ENCODE results near the gene PLA2G2F.

The PLA2G2F gene

GRCh38 chr1:20138961-20139550 is at the start of gene PLA2G2F:
Gene PLA2G2F, plus strand, starts transcription at chr1:20139323. Its CDS starts 105 bp downstream, at chr1:20139428.
- DNase-seq, result no peak

GRCh38 chr1:20089328-20090077 is 49.6 kb upstream of the PLA2G2F start:
- no peak for DNase-seq

GRCh38 chr1:20090119-20090518 is 49.0 kb upstream of the PLA2G2F start:
- no peak for DNase-seq

GRCh38 chr1:20090641-20091040 is 48.5 kb upstream of the PLA2G2F start:
- DNase-seq, result no peak

- no peak for DNase-seq
These were observed 45.8 kb upstream of the PLA2G2F start for GRCh38 chr1:20093303-20093702.

GRCh38 chr1:20093940-20094391 is 45.2 kb upstream of the PLA2G2F start:
- DNase-seq, result no peak

GRCh38 chr1:20095564-20096434 is 43.3 kb upstream of the PLA2G2F start:
- DNase-seq, result no peak

GRCh38 chr1:20096840-20097447 is 42.2 kb upstream of the PLA2G2F start:
- DNase-seq, result no peak

GRCh38 chr1:20099533-20099932 is 39.6 kb upstream of the PLA2G2F start:
- DNase-seq, result no peak

GRCh38 chr1:20100632-20101355 is 38.3 kb upstream of the PLA2G2F start:
- DNase-seq, result peak; percentile 46

- DNase-seq, result no peak
These were observed 36.2 kb upstream of the PLA2G2F start for GRCh38 chr1:20102875-20103274.

GRCh38 chr1:20105856-20106255 is 33.3 kb upstream of the PLA2G2F start:
- DNase-seq, result no peak

GRCh38 chr1:20107351-20107750 is 31.8 kb upstream of the PLA2G2F start:
- no peak for DNase-seq

GRCh38 chr1:20107796-20108195 is 31.3 kb upstream of the PLA2G2F start:
- DNase-seq, result no peak

- DNase-seq, result no peak
These were observed 30.6 kb upstream of the PLA2G2F start for GRCh38 chr1:20108366-20109123.

- no peak for DNase-seq
These were observed 29.8 kb upstream of the PLA2G2F start for GRCh38 chr1:20109223-20109856.

GRCh38 chr1:20110679-20111078 is 28.4 kb upstream of the PLA2G2F start:
- no peak for DNase-seq

GRCh38 chr1:20111452-20111851 is 27.7 kb upstream of the PLA2G2F start:
- DNase-seq, result no peak

- no peak for DNase-seq
These were observed 26.7 kb upstream of the PLA2G2F start for GRCh38 chr1:20112279-20113000.

- DNase-seq, result no peak
These were observed 25.0 kb upstream of the PLA2G2F start for GRCh38 chr1:20114021-20114648.
